GM11168 (cell line): Measurements from ENCODE around the gene SLC25A10.

Experiments used
- in situ Hi-C: fragments of 300-500 bp; cut with MboI; formaldehyde crosslinking; loops from one replicate; pipeline ENCODE4 v1.12.0; 2022; ENCODE audit warnings: low sequenced_read_pairs; ENCODE audit not compliant: unreplicated experiment

Gene SLC25A10

GRCh38 chr17:81685108-81685507, 27.0 kb upstream of the SLC25A10 start:
- in situ Hi-C loops = no loop called here

- in situ Hi-C loops = no loop called here
Observed at GRCh38 chr17:81686614-81687013, 25.5 kb upstream of the SLC25A10 start.

- in situ Hi-C loops = no loop called here
Observed at GRCh38 chr17:81687770-81688541, 24.1 kb upstream of the SLC25A10 start.

- in situ Hi-C loops = no loop called here
Observed at GRCh38 chr17:81688616-81689015, 23.5 kb upstream of the SLC25A10 start.

GRCh38 chr17:81690066-81690465, 22.0 kb upstream of the SLC25A10 start:
- in situ Hi-C loops = no loop called here

GRCh38 chr17:81690549-81690948, 21.5 kb upstream of the SLC25A10 start:
- in situ Hi-C loops = no loop called here

GRCh38 chr17:81691196-81691595, 20.9 kb upstream of the SLC25A10 start:
- in situ Hi-C loops = no loop called here

GRCh38 chr17:81691608-81692007, 20.5 kb upstream of the SLC25A10 start:
- in situ Hi-C loops = no loop called here

- in situ Hi-C loops = no loop called here
Observed at GRCh38 chr17:81693509-81694210, 18.4 kb upstream of the SLC25A10 start.

GRCh38 chr17:81694810-81695209, 17.3 kb upstream of the SLC25A10 start:
- in situ Hi-C loops = no loop called here

GRCh38 chr17:81695211-81695610, 16.9 kb upstream of the SLC25A10 start:
- in situ Hi-C loops = no loop called here

GRCh38 chr17:81695801-81696200, 16.3 kb upstream of the SLC25A10 start:
- in situ Hi-C loops = no loop called here

GRCh38 chr17:81696218-81696941, 15.7 kb upstream of the SLC25A10 start:
- in situ Hi-C loops = no loop called here

GRCh38 chr17:81697261-81698044, 14.6 kb upstream of the SLC25A10 start:
- in situ Hi-C loops = no loop called here

GRCh38 chr17:81700353-81701287, 11.5 kb upstream of the SLC25A10 start:
- in situ Hi-C loops = no loop called here

GRCh38 chr17:81701288-81702071, 10.6 kb upstream of the SLC25A10 start:
- in situ Hi-C loops = no loop called here

GRCh38 chr17:81702934-81703746, 8.9 kb upstream of the SLC25A10 start, which contains the start of gene MRPL12:
TSS of gene MRPL12 (plus strand) at chr17:81703367. CDS start at chr17:81703502, 135 bp downstream.
- in situ Hi-C loops = no loop called here
